H9 (cell line): ENCODE measurements around the gene CD84. TPM values are rescaled to one million over a fixed set of nuclear protein-coding genes. Genes with fewer than 3 reads are reported as not detected.

ENCODE experiments used
- DNase-seq: peaks from one replicate; pipeline ENCODE4 v3.0.0-alpha.2; 2017
- H2AFZ ChIP-seq: one replicate; pipeline ENCODE4 v1.6.1; 2013; ENCODE audit warnings: mild to moderate bottlenecking, low read length, control low read depth, moderate library complexity
- H2AK5ac ChIP-seq: 2 replicates; pipeline ENCODE4 v1.6.1; 2013; ENCODE audit warnings: low read length, control low read depth, mixed read lengths; ENCODE audit not compliant: insufficient read length
- H2BK120ac ChIP-seq: one replicate; pipeline ENCODE4 v1.6.1; 2013; ENCODE audit warnings: low read depth, mild to moderate bottlenecking, low read length, control low read depth, inconsistent platforms; ENCODE audit not compliant: poor library complexity, severe bottlenecking
- H2BK12ac ChIP-seq: 2 replicates; pipeline ENCODE4 v1.6.1; 2013; ENCODE audit warnings: low read length, control low read depth, mixed read lengths, low read depth; ENCODE audit not compliant: insufficient read length
- H2BK15ac ChIP-seq: 2 replicates; pipeline ENCODE4 v1.6.1; 2013; ENCODE audit warnings: low read depth, low read length, control low read depth
- H2BK20ac ChIP-seq: one replicate; pipeline ENCODE4 v1.6.1; 2013; ENCODE audit warnings: low read depth, mild to moderate bottlenecking, low read length, control low read depth, inconsistent platforms; ENCODE audit not compliant: poor library complexity, severe bottlenecking
- H2BK5ac ChIP-seq: 2 replicates; pipeline ENCODE4 v1.6.1; 2013; ENCODE audit warnings: low read length, control low read depth, mixed read lengths; ENCODE audit not compliant: insufficient read length
- H3K14ac ChIP-seq: 2 replicates; pipeline ENCODE4 v1.6.1; 2013; ENCODE audit warnings: low read length, control low read depth; ENCODE audit not compliant: insufficient read depth
- H3K18ac ChIP-seq: 2 replicates; pipeline ENCODE4 v1.6.1; 2013; ENCODE audit warnings: low read depth, mild to moderate bottlenecking, mixed read lengths, low read length, control low read depth; ENCODE audit not compliant: insufficient read length
- H3K23ac ChIP-seq: 2 replicates; pipeline ENCODE4 v1.6.1; 2013; ENCODE audit warnings: low read length, control low read depth, mixed read lengths, low read depth; ENCODE audit not compliant: insufficient read length
- H3K23me2 ChIP-seq: 2 replicates; pipeline ENCODE4 v1.6.1; 2013; ENCODE audit warnings: low read depth, mild to moderate bottlenecking, mixed read lengths, low read length, control low read depth; ENCODE audit not compliant: insufficient read length, poor library complexity, severe bottlenecking
- H3K27ac ChIP-seq: 2 replicates; pipeline ENCODE4 v1.5.1; 2013; ENCODE audit warnings: low read length, control low read depth, mixed read lengths, low read depth; ENCODE audit not compliant: insufficient read length
- H3K27me3 ChIP-seq: 2 replicates; pipeline ENCODE4 v1.6.1; 2013; ENCODE audit warnings: low read length, control low read depth, inconsistent platforms; ENCODE audit not compliant: insufficient read depth
- H3K4ac ChIP-seq: 2 replicates; pipeline ENCODE4 v1.6.1; 2013; ENCODE audit warnings: low read depth, mild to moderate bottlenecking, control low read depth, inconsistent platforms, low read length, moderate library complexity
- H3K4me1 ChIP-seq: 2 replicates; pipeline ENCODE4 v1.6.1; 2013; ENCODE audit warnings: low read length, control low read depth, inconsistent platforms; ENCODE audit not compliant: insufficient read depth
- H3K4me2 ChIP-seq: 2 replicates; pipeline ENCODE4 v1.6.1; 2013; ENCODE audit warnings: low read length, control low read depth, mixed read lengths; ENCODE audit not compliant: insufficient read length, insufficient read depth
- H3K56ac ChIP-seq: 2 replicates; pipeline ENCODE4 v1.6.1; 2013; ENCODE audit warnings: low read depth, mild to moderate bottlenecking, mixed read lengths, low read length, control low read depth; ENCODE audit not compliant: insufficient read length
- H3K79me1 ChIP-seq: 2 replicates; pipeline ENCODE4 v1.6.1; 2013; ENCODE audit warnings: low read depth, mild to moderate bottlenecking, moderate library complexity, low read length, control low read depth, inconsistent platforms; ENCODE audit not compliant: insufficient read depth, poor library complexity, severe bottlenecking
- H3K79me2 ChIP-seq: 2 replicates; pipeline ENCODE4 v1.6.1; 2013; ENCODE audit warnings: low read length, control low read depth, inconsistent platforms; ENCODE audit not compliant: insufficient read depth
- H3K9ac ChIP-seq: 2 replicates; pipeline ENCODE4 v1.6.1; 2013; ENCODE audit warnings: low read length, control low read depth, mixed read lengths; ENCODE audit not compliant: insufficient read length; ENCODE audit errors: extremely low read depth
- H3K9me3 ChIP-seq: one replicate; pipeline ENCODE4 v1.6.1; 2013; ENCODE audit warnings: low read depth, low read length, inconsistent platforms; ENCODE audit not compliant: control insufficient read depth
- H3T11ph ChIP-seq: one replicate; pipeline ENCODE4 v1.6.1; 2013; ENCODE audit warnings: mild to moderate bottlenecking, low read length, control low read depth, inconsistent platforms
- H4K20me1 ChIP-seq: one replicate; pipeline ENCODE4 v1.6.1; 2013; ENCODE audit not compliant: control insufficient read depth, insufficient read length, insufficient read depth
- H4K5ac ChIP-seq: 2 replicates; pipeline ENCODE4 v1.6.1; 2013; ENCODE audit warnings: low read depth, mild to moderate bottlenecking, mixed read lengths, low read length, control low read depth; ENCODE audit not compliant: insufficient read length
- H4K8ac ChIP-seq: replicated peaks from 2 replicates; pipeline ENCODE4 v1.6.1; 2013; ENCODE audit warnings: low read length, control low read depth, mixed read lengths, low read depth; ENCODE audit not compliant: insufficient read length
- H4K91ac ChIP-seq: 2 replicates; pipeline ENCODE4 v1.6.1; 2013; ENCODE audit warnings: low read depth, mild to moderate bottlenecking, moderate library complexity, mixed read lengths, low read length, control low read depth; ENCODE audit not compliant: insufficient read length
- H3K27ac Mint-ChIP-seq, 3 experiments: 2 replicates in 2 of 3; 3 replicates in 1 of 3; pipeline ENCODE4 v1.8.0; 2020 to 2021; ENCODE audit warnings: mixed read lengths in 3 of 3, mild to moderate bottlenecking in 1 of 3, moderate library complexity in 1 of 3
- H3K27me3 Mint-ChIP-seq: 2 replicates; pipeline ENCODE4 v1.8.0; 2021; ENCODE audit warnings: low read depth, mild to moderate bottlenecking, moderate library complexity, mixed read lengths
- H3K36me3 Mint-ChIP-seq, 3 experiments: 2 replicates in 2 of 3; 3 replicates in 1 of 3; pipeline ENCODE4 v1.8.0; 2020 to 2021; ENCODE audit warnings: low read depth in 3 of 3, mixed read lengths in 3 of 3; ENCODE audit not compliant: insufficient read depth in 1 of 3
- H3K4me1 Mint-ChIP-seq, 2 experiments: 2 replicates each; pipeline ENCODE4 v1.8.0; 2020; ENCODE audit warnings: mixed read lengths in 2 of 2
- H3K4me3 Mint-ChIP-seq, 2 experiments: 2 replicates in 1 of 2; 3 replicates in 1 of 2; pipeline ENCODE4 v1.8.0; 2020 to 2021; ENCODE audit warnings: mild to moderate bottlenecking in 2 of 2, mixed read lengths in 2 of 2, moderate library complexity in 1 of 2
- H3K9me3 Mint-ChIP-seq, 2 experiments: 2 replicates in 1 of 2; 3 replicates in 1 of 2; pipeline ENCODE4 v1.8.0; 2020; ENCODE audit warnings: mild to moderate bottlenecking in 2 of 2, mixed read lengths in 2 of 2, moderate library complexity in 1 of 2
- WGBS: extraction: QIAGEN DNeasy Blood & Tissue Kit; methylation state at CpG from one replicate; pipeline ENCODE4 v1.1.7; 2013; ENCODE audit warnings: missing lambda C conversion rate, low lambda C conversion rate, mixed read lengths; ENCODE audit not compliant: insufficient read length; ENCODE audit errors: extremely low coverage; 5-methylcytosine and 5-hydroxymethylcytosine counted together
- total RNA-seq: library from RNA; stranded (reverse); gene quantifications from 2 replicates; pipeline ENCODE4 v1.2.1, GENCODE V29; 2021
- TF ChIP-seq, protein P1 (sequence below): fragments of 200-600 bp; sonication (generic); conservative IDR thresholded peaks from 3 replicates; pipeline ENCODE4 v1.8.0; 2021; ENCODE audit warnings: antibody characterized with exemption, mild to moderate bottlenecking

The CD84 gene
- total RNA-seq, 1 experiment from 2014 or later = not detected

DNA sequence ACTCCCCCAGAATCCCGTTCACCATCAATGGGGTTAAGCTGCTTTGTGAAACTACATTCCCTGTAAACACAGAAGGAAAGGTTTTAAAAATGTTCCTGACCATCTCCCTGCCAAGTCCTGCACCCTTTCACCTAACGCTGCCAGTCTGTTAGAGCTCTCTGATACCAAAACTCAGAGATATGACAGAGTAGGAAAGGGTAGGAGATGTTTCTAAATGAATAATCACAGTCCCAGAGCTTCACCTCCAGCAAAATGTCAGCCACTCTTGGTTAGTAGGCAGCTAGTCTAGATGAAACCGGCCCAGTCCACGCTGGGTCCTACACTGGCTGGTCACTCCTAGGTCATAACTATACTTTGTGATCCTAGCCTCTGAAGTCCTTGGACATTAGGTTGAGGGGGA lies 83.0 kb downstream of the CD84 start:
- H3T11ph ChIP-seq = no peak overlapping the region
- TF ChIP-seq, protein P1, sequence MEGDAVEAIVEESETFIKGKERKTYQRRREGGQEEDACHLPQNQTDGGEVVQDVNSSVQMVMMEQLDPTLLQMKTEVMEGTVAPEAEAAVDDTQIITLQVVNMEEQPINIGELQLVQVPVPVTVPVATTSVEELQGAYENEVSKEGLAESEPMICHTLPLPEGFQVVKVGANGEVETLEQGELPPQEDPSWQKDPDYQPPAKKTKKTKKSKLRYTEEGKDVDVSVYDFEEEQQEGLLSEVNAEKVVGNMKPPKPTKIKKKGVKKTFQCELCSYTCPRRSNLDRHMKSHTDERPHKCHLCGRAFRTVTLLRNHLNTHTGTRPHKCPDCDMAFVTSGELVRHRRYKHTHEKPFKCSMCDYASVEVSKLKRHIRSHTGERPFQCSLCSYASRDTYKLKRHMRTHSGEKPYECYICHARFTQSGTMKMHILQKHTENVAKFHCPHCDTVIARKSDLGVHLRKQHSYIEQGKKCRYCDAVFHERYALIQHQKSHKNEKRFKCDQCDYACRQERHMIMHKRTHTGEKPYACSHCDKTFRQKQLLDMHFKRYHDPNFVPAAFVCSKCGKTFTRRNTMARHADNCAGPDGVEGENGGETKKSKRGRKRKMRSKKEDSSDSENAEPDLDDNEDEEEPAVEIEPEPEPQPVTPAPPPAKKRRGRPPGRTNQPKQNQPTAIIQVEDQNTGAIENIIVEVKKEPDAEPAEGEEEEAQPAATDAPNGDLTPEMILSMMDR = no peak
- no peak overlapping the region for H2BK12ac ChIP-seq
- Mint-ChIP-seq H3K27ac (0 out of 7 replicates have a peak overlapping the region, but pooled peaks of 1 of the 3 experiments have one; percentile 7), H3K27me3 (peaks cover 2% of the 10 kb centered on the region; the same call in 1 of the 2 replicates), H3K9me3 (peaks cover 14 to 15% of the 10 kb centered on the region in 2 experiments), H3K36me3 (peaks cover 1 to 9% (median 7%) of the 10 kb centered on the region in 3 experiments; a peak in 3 of 7 replicates), H3K4me1 (no peaks in the 10 kb centered on the region), H3K4me3 (no peak overlapping the region)
- no peaks in the 10 kb centered on the region for H4K20me1 ChIP-seq
- no peaks in the 10 kb centered on the region for H3K4me1 ChIP-seq
- H4K8ac ChIP-seq = no peak overlapping the region
- H4K91ac ChIP-seq = no peak overlapping the region
- no peak for DNase-seq
- H3K18ac ChIP-seq = no peak overlapping the region
- H2BK120ac ChIP-seq = no peak overlapping the region
- H3K4me2 ChIP-seq = no peak overlapping the region
- H3K79me1 ChIP-seq = no peaks in the 10 kb centered on the region
- no peak overlapping the region for H3K9ac ChIP-seq
- no peak overlapping the region for H2AK5ac ChIP-seq
- H3K4ac ChIP-seq = no peak overlapping the region
- no peak overlapping the region for H2BK20ac ChIP-seq
- H2BK15ac ChIP-seq = no peak overlapping the region
- H3K27ac ChIP-seq = no peak overlapping the region
- H3K23me2 ChIP-seq = no peaks in the 10 kb centered on the region
- H3K9me3 ChIP-seq = no peaks in the 10 kb centered on the region
- H3K23ac ChIP-seq = no peak overlapping the region
- no peak overlapping the region for H2AFZ ChIP-seq
- H3K56ac ChIP-seq = no peak overlapping the region
- H2BK5ac ChIP-seq = no peak overlapping the region
- no CpG with 5 or more reads among the region's 4 CpGs for WGBS
- H3K27me3 ChIP-seq = no peaks in the 10 kb centered on the region
- H4K5ac ChIP-seq = no peak overlapping the region
- H3K79me2 ChIP-seq = no peaks in the 10 kb centered on the region
- H3K14ac ChIP-seq = no peak overlapping the region
